HepG2 (cell line): ENCODE measurements around the gene EEF1A2. TPM values are rescaled to one million over a fixed set of nuclear protein-coding genes. Genes with fewer than 3 reads are reported as not detected.

Source experiments
- BCL3 ChIP-seq: sonication (generic); formaldehyde crosslinking; IDR thresholded peaks from 2 replicates; pipeline ENCODE4 v1.5.1; 2020; ENCODE audit warnings: mild to moderate bottlenecking, missing genetic modification reagents, moderate library complexity
- DNMT1 ChIP-seq: sonication (generic); formaldehyde crosslinking; IDR thresholded peaks from 2 replicates; pipeline ENCODE4 v1.5.1; 2020; ENCODE audit warnings: mild to moderate bottlenecking, missing genetic modification reagents
- FOXM1 ChIP-seq: sonication (generic); formaldehyde crosslinking; IDR thresholded peaks from 2 replicates; pipeline ENCODE4 v1.5.0; 2020; ENCODE audit warnings: missing genetic modification reagents
- FOXO1 ChIP-seq: sonication (generic); formaldehyde crosslinking; IDR thresholded peaks from 2 replicates; pipeline ENCODE4 v1.4.0; 2020; ENCODE audit warnings: missing genetic modification reagents
- HDAC2 ChIP-seq: sonication (generic); formaldehyde crosslinking; IDR thresholded peaks from 2 replicates; pipeline ENCODE4 v1.4.0; 2020; ENCODE audit warnings: missing genetic modification reagents
- KLF9 ChIP-seq: IDR thresholded peaks from 2 replicates; pipeline ENCODE4 v1.6.1; 2016; ENCODE audit warnings: low read depth
- MAX ChIP-seq: IDR thresholded peaks from 2 replicates; pipeline ENCODE4 v1.6.1; 2012; ENCODE audit warnings: inconsistent platforms
- NONO ChIP-seq, 2 experiments: fragments of 450-650 bp in 1 of 2; sonication (generic) in 1 of 2; formaldehyde crosslinking in 1 of 2; IDR thresholded peaks in 1 of 2; conservative IDR thresholded peaks in 1 of 2; 2 replicates each; pipeline versions ENCODE4 v1.6.1 to v1.8.0; 2017 to 2022; ENCODE audit warnings: mild to moderate bottlenecking in 1 of 2, missing genetic modification reagents in 1 of 2, moderate library complexity in 1 of 2
- ONECUT2 ChIP-seq: sonication (generic); formaldehyde crosslinking; IDR thresholded peaks from 2 replicates; pipeline ENCODE4 v1.4.0; 2020; ENCODE audit warnings: missing genetic modification reagents
- PCBP1 ChIP-seq: fragments of 200-400 bp; formaldehyde crosslinking; IDR thresholded peaks from 2 replicates; pipeline ENCODE4 v1.6.1; 2017; ENCODE audit warnings: mild to moderate bottlenecking, low read depth, low read length, borderline replicate concordance
- RBM39 ChIP-seq: fragments of 200-400 bp; formaldehyde crosslinking; IDR thresholded peaks from one replicate; pipeline ENCODE4 v1.6.1; 2018; ENCODE audit warnings: antibody characterized with exemption, mild to moderate bottlenecking, low read depth, low read length; ENCODE audit not compliant: poor library complexity, severe bottlenecking
- STAG1 ChIP-seq: sonication (generic); formaldehyde crosslinking; IDR thresholded peaks from 2 replicates; pipeline ENCODE4 v1.4.0; 2020; ENCODE audit warnings: missing genetic modification reagents
- YEATS4 ChIP-seq: sonication (generic); formaldehyde crosslinking; IDR thresholded peaks from 2 replicates; pipeline ENCODE4 v1.4.0; 2020; ENCODE audit warnings: missing genetic modification reagents, borderline replicate concordance
- ZNF251 ChIP-seq: sonication (generic); formaldehyde crosslinking; IDR thresholded peaks from 2 replicates; pipeline ENCODE4 v1.9.0; 2021; ENCODE audit warnings: mild to moderate bottlenecking, missing genetic modification reagents
- ZNF749 ChIP-seq: sonication (generic); formaldehyde crosslinking; IDR thresholded peaks from 2 replicates; pipeline ENCODE4 v1.8.0; 2022; ENCODE audit warnings: mild to moderate bottlenecking, missing genetic modification reagents, moderate library complexity, borderline replicate concordance
- ZNF777 ChIP-seq: sonication (generic); formaldehyde crosslinking; IDR thresholded peaks from 2 replicates; pipeline ENCODE4 v1.4.0; 2020; ENCODE audit warnings: missing genetic modification reagents
- polyA plus RNA-seq, 8 experiments: library from polyadenylated mRNA; depleted of rRNA in 3 of 8; stranded (reverse) in 7 of 8; unstranded in 1 of 8; fragments of >200 nt; fragmentation: Illumina TruSeq in 4 of 8; extraction: Trizol in 4 of 8; gene quantifications; 2 replicates each; pipeline versions ENCODE4 v1.2.1 to v1.2.3, GENCODE V29; 2011 to 2016; ENCODE audit warnings: low read depth in 4 of 8, missing spikeins in 1 of 8, mixed read lengths in 1 of 8; ENCODE audit not compliant: insufficient read depth in 1 of 8
- total RNA-seq, 5 experiments: library from RNA; depleted of rRNA; stranded (reverse); fragments of >200 nt; fragmentation: Illumina TruSeq; extraction: Trizol; gene quantifications; 2 replicates each; pipeline ENCODE4 v1.2.3, GENCODE V29; 2016; ENCODE audit warnings: low read depth in 1 of 5
- TF ChIP-seq, protein P1 (sequence below): sonication (generic); formaldehyde crosslinking; IDR thresholded peaks from 2 replicates; pipeline ENCODE4 v1.4.0; 2020; ENCODE audit warnings: low read depth, mild to moderate bottlenecking, missing genetic modification reagents

EEF1A2 gene
- total and polyA plus RNA-seq, 2 of the 13 experiments (the other 11 are each of a cell fraction or from before 2014, with no cell fraction given): 0.44 to 0.87 TPM

DNA sequence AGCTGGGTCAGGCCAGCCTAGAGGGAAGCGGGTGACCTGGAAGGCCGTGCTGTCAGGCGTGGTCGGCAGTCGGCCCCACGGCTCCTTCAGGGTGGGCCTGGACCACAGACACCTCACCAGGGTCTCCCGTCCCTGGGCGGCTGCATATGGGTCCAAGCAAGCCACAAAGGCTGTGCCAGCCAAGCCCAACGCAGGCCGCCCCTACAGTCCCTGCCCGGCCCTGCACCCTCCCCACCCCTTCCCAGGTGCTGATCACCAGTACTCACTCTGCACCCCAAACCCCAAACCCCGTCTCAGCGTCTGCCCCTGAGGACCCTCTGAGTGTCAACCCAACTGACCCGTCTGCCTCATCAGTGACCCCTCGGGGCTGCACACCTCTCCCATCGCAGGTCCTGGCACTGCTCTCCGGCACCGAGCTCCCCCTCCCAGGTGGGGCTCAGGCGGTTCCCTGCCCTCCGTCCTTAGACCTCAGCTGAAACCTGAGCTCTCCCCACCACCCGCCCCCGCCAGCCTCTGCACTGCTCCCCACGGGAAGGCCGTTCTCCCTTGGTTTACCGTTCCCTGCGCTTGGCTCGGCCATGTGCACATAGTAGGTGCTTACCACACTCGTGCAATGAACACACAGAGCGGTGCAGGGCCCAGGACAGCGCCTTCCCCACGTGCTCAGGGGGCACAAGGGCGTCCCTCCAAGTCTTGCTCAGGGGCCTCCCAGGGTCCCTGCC lies 20.2 kb upstream of the EEF1A2 start (continued):
- TF ChIP-seq KLF9 (CRISPR knock-in tag): no peak
- TF ChIP-seq FOXM1: 0 out of 2 replicates have a peak, but pooled peaks have one; percentile 11
- TF ChIP-seq STAG1 (CRISPR knock-in tag): no peak
- no peak for TF ChIP-seq ZNF251 (CRISPR knock-in tag)
- TF ChIP-seq NONO (IDR thresholded peaks at IDR 0.05): no peak
- TF ChIP-seq NONO (CRISPR knock-in tag; conservative IDR thresholded peaks at IDR 0.05): no peak
- peak; percentile 69; the same call in 1 of the 2 replicates for TF ChIP-seq PCBP1
- no peak for TF ChIP-seq ONECUT2 (CRISPR knock-in tag)
- 0 out of 2 replicates have a peak, but pooled peaks have one; percentile 27 for TF ChIP-seq MAX
- 0 out of 2 replicates have a peak, but pooled peaks have one; percentile 35 for TF ChIP-seq BCL3 (CRISPR knock-in tag)
- 0 out of 2 replicates have a peak, but pooled peaks have one; percentile 21 for TF ChIP-seq FOXO1 (CRISPR knock-in tag)
- TF ChIP-seq DNMT1 (CRISPR knock-in tag): 0 out of 2 replicates have a peak, but pooled peaks have one; percentile 13
- peak; percentile 44 for TF ChIP-seq RBM39
- peak; percentile 35; the same call in 1 of the 2 replicates for TF ChIP-seq ZNF777 (CRISPR knock-in tag)
- TF ChIP-seq, protein P1, sequence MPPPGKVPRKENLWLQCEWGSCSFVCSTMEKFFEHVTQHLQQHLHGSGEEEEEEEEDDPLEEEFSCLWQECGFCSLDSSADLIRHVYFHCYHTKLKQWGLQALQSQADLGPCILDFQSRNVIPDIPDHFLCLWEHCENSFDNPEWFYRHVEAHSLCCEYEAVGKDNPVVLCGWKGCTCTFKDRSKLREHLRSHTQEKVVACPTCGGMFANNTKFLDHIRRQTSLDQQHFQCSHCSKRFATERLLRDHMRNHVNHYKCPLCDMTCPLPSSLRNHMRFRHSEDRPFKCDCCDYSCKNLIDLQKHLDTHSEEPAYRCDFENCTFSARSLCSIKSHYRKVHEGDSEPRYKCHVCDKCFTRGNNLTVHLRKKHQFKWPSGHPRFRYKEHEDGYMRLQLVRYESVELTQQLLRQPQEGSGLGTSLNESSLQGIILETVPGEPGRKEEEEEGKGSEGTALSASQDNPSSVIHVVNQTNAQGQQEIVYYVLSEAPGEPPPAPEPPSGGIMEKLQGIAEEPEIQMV (CRISPR knock-in tag): no peak
- no peak for TF ChIP-seq ZNF749
- no peak for TF ChIP-seq YEATS4
- TF ChIP-seq HDAC2 (CRISPR knock-in tag): no peak
